Erythroblast (primary cell): ENCODE results near the gene DMD.

Experiments used
- GATA1 ChIP-seq: IDR thresholded peaks from 2 replicates; pipeline ENCODE4 v1.6.1; 2011; ENCODE audit warnings: low read depth, mild to moderate bottlenecking, control low read depth, low read length, moderate library complexity
- POLR2A ChIP-seq: IDR thresholded peaks from 2 replicates; pipeline ENCODE4 v1.6.1; 2011; ENCODE audit warnings: mild to moderate bottlenecking, low read length

- TF ChIP-seq POLR2A = no peak
- TF ChIP-seq GATA1 = no peak
Measured at GRCh38 chrX:31443654-31444053, 1767.7 kb downstream of the DMD start.
